Activated naive CD4-positive, alpha-beta T cell treated with Interleukin-2 at 50 U/mL for 16 hours (primary cell): ENCODE data around the gene OR2T33.
"Not testable (repeated sequence)": the region's sequence is repeated elsewhere in the genome, so short reads cannot be mapped to it uniquely, and the experiment has no call there.

Experiments used
- DNase-seq: peaks from one replicate; pipeline ENCODE4 v3.0.0-alpha.2; 2020

OR2T33 gene, protein sequence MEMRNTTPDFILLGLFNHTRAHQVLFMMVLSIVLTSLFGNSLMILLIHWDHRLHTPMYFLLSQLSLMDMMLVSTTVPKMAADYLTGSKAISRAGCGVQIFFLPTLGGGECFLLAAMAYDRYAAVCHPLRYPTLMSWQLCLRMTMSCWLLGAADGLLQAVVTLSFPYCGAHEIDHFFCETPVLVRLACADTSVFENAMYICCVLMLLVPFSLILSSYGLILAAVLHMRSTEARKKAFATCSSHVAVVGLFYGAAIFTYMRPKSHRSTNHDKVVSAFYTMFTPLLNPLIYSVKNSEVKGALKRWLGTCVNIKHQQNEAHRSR

DNA sequence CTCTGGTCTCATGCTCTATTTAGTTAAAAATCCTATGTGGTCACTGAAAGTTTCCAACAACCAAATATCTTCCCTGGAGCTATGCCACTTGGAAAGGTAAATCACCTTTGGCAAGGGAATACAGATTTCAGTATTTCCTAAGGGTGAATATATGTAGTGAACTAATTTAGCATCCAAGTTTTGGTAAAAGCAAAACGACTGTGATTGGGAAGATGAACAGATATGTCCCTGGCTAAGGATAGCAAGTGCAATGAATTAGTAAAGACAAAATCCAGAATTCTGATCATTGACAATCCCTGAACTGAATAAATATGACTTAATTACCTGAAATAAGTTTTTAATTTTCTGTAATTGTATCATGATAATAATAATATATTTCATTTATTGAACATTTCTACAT, at the start of gene OR2T33:
Gene OR2T33, minus strand, starts transcription at position 101 of the 400 bp plus-strand sequence. CDS start 4,162 bp downstream, outside the sequence.
- DNase-seq, result no peak

DNA sequence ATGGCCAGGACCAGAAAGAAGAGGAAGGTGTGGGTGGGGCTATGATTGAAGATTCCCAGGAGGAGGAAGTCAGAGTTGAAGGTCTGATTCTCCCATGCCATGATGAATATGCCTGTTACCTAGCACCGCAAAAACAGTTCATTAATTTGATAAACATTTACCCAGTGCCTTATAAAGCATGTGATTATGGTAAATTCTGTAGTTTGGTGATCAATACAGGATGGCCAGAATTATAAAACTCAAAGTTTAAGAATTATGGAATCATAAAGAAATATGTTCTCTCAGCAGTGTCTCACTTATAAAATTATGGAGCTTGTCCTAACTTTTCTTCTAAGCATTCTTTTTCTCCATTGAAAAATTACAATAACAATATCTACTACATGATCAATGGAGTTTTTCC, 46.7 kb upstream of the OR2T33 start, which contains the start of gene OR2M7:
Gene OR2M7, minus strand, starts transcription at position 101 of the 400 bp plus-strand sequence. Its CDS starts 0 bp downstream, at position 101.
- no peak for DNase-seq

DNA sequence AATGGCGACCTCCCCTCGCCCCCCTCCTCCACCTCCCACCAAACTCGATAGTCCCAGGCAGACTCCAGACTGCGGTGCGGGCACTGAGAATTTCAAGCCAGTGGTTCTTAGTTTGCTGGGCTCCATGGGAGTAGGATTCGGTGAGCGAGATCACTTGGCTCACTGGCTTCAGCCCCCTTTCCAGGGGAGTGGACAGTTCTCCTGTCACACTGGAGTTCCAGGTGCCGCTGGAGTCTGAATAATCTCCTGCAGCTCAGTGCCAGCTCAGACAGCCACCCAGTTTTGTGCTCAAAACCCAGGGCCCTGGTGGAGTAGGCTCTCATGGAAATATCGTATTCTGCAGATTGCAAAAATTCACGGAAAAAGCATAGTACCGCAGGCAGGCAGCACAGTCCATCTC, 39.0 kb upstream of the OR2T33 start:
- no peak for DNase-seq

DNA sequence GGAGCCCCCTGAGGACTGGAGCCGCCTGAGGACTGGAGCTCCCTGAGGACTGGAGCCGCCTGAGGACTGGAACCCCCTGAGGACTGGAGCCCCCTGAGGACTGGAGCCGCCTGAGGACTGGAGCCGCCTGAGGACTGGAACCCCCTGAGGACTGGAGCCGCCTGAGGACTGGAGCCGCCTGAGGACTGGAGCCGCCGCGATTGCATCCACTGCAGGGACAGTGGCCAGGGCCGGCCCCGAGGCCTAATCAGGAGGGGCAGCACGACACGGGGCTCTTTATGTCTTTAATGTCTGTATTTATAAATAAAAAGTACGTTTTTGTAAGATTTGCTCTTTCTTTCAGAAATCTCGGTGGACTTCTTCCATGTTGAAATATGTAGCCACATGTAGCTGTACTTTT, 29.0 kb upstream of the OR2T33 start:
- DNase-seq, result not testable (repeated sequence)

DNA sequence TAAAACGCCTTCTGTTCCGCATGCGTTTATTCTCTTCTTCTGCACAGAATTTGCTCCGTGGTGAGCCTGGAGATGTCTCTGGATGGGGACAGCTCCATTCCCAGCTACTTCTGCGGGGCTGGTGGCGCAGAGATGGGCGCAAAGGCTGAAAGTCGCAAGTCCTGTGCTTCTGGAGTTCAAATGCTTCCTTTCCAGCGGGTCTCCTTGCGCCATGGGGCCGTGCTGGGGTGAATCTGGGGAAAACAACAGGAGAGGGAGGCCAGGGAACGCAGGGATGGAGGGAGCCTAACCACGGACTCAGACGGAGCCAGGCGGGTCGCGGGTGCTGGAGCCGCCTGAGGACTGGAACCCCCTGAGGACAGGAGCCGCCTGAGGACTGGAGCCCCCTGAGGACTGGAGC, 28.3 kb upstream of the OR2T33 start:
- DNase-seq, result no peak

DNA sequence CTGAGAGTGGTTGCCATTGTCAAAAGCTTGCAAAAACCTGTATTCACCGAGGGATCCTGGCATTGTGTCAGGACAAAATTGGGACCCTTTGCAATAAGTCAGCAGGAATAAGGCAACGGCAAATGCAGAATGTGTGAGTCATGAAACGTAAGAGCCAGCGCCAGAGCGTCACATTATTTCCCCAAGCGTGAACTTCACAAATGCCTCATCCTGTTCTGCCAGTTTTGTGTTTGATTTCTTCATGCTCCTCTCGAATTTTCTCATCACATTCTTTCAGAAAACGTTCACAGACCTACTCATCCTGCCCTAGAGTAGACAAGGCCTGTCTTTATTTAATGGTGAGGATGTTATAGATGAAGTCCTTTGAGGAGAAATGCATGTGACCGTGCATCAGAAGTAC, 27.9 kb upstream of the OR2T33 start:
- DNase-seq, result not testable (repeated sequence)

DNA sequence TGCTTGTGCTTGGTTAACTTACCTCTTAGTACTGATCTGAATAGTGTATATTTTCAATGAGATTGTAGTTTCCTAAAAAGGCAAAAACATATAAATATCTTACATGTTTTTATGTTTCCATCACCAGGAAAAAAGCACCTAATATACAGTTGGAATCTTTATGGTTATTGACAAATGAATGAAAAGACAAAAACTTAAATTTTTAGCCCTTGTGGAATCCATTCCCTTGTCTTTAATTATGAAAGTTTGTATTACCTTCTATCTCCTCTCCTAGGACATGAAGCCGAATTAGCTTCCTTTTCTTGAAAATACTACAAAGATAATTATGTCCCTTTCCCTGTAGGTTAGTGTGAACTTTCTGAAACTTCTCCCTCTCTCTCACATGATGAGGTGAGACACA, 25.5 kb upstream of the OR2T33 start, which contains the start of gene OR2T12:
Gene OR2T12, minus strand, starts transcription at position 101 of the 400 bp plus-strand sequence. CDS start 7,846 bp downstream, outside the sequence.
- DNase-seq, result no peak

DNA sequence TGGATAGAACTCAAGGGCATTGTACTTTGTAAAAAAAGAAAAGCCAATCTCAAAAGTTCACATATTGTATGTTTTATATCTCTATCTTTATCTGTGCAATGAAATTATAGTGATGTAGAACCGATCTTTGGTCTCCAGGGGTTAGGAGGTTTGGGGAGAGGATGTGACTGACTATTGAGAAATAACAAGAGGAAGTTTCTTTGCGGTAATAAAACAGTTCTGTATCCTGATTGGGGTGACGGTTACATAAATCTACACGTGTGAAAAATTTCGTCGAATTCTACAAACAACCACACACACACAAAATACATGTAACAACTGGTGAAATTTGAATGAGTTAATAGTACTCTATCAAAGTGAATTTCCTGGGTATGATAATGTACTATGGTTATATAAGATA, 10.6 kb upstream of the OR2T33 start:
- no peak for DNase-seq

DNA sequence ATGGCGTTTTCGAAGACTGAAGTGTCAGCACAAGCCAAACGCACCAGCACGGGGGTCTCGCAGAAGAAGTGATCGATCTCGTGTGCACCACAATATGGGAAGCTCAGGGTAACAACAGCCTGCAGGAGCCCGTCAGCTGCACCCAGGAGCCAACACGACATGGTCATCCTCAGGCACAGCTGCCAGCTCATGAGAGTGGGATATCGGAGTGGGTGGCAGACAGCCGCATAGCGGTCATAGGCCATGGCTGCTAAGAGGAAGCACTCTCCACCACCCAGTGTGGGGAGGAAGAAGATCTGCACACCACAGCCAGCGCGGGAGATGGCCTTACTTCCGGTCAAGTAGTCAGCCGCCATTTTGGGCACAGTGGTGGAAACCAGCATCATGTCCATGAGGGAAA, 4.6 kb downstream of the OR2T33 start:
- not testable (repeated sequence) for DNase-seq

DNA sequence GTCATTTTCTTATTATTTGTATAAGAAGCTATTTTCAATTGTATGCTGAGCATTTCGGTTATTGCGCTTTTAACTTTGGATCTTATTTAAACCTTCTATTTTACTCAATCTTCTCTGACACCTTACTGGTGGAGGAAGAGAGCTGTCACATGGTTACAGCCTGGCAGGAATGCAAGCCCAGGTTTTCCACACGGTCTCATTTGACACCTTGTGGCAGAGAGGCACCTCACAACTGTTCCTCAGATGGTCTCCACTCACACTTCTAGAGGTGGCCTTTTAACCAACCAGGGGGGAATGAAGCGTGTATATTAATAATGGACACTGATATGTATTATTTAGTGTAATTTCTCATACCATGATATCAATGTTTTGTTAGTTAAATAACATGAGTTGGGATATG, 9.6 kb downstream of the OR2T33 start:
- DNase-seq, result no peak

DNA sequence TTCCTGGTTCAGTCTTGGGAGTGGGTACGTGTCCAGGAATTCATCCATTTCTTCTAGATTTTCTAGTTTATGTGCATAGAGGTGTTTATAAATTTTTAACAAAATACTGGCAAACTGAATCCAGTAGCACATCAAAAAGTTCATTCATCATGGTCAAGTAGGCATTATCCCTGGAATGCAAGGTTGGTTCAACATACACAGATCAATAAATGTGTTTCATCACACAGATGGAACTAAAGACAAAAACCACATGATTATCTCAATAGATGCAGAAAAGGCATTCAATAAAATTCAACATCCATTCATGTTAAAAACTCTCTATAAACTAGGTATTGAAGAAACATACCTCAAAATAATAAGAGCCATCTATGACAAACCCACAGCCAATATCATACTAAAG, 18.5 kb downstream of the OR2T33 start:
- not testable (repeated sequence) for DNase-seq

DNA sequence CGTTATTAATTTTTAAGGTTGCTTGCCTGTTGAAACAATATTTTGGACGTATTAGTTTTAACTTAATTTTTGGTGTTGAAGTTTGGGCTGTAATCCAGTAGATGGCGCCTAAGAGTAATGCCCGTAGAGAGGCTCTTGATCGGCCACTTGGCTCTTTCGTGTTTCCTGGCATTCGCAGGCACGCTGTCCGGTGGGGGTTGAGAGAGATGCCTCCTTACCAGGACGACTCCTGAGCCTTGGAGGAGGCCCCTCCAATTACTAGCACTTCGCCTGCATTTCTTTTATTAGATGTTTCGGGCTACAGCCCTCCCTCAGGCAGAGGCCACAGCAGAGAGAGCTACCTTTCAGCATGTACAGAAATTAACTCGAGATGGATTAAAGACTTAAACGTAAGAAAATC, 34.6 kb downstream of the OR2T33 start:
- DNase-seq, result no peak

DNA sequence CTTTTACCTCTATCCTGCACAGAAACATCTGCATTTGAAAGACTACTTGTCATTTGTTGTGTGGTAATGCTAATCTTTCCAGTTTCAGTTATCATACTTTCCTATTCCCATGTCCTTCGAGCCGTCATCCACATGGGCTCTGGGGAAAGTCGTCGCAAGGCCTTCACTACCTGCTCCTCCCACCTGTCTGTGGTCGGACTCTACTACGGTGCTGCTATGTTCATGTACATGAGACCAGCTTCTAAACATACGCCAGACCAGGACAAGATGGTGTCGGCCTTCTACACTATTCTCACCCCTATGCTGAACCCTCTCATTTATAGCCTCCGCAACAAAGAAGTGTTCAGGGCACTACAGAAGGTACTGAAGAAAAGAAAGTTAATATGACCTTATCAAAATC, 38.3 kb downstream of the OR2T33 start:
- no peak for DNase-seq

DNA sequence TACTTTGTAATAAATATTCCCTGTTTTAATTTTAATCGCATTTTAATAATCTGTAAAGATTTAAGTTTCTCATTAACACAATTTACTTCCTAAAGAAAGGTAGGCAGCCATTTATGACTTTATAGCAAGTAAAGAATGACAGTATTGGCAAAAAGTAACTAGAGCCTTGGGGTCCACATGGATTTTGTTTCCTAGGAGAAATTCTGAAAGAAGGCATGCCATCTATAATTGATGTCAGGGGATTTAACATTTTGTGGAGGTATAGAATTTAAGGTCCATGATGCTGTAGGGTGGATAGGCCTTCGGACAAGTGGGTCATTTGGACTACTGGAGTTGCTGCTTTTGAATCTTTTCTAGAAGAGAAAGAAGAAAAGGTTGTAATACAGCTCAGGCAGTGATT, 46.7 kb downstream of the OR2T33 start, which contains the start of gene OR2M4:
Gene OR2M4, plus strand, starts transcription at position 301 of the 400 bp plus-strand sequence. CDS start 7,512 bp downstream, outside the sequence.
- no peak for DNase-seq

DNA sequence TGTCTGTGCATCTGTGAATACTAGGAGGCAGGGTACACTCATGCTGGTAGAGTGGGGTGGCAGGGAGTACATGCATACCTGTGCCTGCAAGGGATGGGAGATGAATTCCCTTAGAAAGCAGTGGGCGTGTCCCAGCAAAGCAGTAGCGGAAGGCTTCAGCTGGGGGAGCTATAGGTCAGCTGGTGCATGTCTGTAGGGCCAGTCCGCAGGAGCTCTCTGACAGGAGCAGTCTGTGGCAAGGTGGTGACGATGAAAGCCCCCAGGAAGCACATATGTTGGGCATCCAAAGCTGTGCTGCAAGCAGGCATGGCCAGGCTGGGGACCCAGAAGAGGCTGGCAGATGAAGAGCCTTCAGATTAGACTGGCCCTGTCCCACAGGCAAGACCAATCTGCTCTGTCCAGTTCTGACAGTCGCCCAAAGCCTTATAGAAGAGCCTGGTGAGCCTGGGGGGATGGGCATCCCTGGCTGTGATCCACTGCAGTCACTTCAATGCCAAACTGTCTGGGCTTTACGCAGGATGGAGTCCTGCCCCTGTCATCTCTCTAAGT, 48.3 kb downstream of the OR2T33 start:
- no peak for DNase-seq

DNA sequence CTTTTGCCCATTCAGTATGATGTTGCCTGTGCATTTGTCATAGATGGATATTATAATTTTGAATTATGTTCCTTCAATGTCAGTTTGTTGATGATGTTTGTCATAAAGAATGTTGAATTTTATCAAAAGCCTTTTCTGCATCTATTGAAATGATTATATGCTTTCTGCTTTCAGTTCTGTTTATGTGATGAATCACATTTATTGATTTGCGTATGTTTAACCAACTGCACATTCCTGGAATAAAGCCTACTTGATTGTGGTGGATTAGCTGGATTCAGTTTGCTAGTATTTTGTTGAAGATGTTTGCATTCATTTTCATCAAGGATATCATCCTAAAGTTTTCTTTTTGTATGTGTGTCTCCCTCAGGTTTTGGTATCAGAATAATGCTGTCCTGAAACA, 52.2 kb downstream of the OR2T33 start:
- no peak for DNase-seq
